ENCODE measurements around the gene VPS39.

DNA sequence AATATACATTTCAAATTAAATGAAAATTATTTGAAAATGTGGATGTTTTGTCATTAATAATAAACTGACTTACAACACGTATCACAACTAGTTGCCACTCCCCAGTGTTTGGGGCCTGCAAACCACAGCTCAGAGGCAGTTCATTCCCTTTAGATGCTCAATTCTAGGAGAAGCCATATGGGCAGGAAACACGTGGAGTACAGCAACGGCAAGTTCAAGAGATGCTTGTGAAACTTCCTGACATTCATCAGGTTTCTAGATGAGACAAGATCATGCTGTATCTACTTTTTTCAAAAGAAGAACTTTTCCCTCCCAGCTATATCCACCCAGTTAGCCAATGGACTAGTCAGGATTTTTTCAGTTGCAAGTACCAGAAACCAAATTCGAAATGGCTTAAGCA lies 96.2 kb downstream of the VPS39 start:
- TF ChIP-seq, protein P1, sequence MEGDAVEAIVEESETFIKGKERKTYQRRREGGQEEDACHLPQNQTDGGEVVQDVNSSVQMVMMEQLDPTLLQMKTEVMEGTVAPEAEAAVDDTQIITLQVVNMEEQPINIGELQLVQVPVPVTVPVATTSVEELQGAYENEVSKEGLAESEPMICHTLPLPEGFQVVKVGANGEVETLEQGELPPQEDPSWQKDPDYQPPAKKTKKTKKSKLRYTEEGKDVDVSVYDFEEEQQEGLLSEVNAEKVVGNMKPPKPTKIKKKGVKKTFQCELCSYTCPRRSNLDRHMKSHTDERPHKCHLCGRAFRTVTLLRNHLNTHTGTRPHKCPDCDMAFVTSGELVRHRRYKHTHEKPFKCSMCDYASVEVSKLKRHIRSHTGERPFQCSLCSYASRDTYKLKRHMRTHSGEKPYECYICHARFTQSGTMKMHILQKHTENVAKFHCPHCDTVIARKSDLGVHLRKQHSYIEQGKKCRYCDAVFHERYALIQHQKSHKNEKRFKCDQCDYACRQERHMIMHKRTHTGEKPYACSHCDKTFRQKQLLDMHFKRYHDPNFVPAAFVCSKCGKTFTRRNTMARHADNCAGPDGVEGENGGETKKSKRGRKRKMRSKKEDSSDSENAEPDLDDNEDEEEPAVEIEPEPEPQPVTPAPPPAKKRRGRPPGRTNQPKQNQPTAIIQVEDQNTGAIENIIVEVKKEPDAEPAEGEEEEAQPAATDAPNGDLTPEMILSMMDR (tag by site-specific recombination; IDR thresholded peaks at IDR 0.05), result no peak
- TF ChIP-seq ZNF292 (tag by site-specific recombination; IDR thresholded peaks at IDR 0.05; ENCODE audit: borderline replicate concordance, low read depth) (no peak), TCF7L2 (IDR thresholded peaks at IDR 0.05; ENCODE audit: borderline replicate concordance, low read depth, low read length) (no peak)
- TF ChIP-seq, protein P2, sequence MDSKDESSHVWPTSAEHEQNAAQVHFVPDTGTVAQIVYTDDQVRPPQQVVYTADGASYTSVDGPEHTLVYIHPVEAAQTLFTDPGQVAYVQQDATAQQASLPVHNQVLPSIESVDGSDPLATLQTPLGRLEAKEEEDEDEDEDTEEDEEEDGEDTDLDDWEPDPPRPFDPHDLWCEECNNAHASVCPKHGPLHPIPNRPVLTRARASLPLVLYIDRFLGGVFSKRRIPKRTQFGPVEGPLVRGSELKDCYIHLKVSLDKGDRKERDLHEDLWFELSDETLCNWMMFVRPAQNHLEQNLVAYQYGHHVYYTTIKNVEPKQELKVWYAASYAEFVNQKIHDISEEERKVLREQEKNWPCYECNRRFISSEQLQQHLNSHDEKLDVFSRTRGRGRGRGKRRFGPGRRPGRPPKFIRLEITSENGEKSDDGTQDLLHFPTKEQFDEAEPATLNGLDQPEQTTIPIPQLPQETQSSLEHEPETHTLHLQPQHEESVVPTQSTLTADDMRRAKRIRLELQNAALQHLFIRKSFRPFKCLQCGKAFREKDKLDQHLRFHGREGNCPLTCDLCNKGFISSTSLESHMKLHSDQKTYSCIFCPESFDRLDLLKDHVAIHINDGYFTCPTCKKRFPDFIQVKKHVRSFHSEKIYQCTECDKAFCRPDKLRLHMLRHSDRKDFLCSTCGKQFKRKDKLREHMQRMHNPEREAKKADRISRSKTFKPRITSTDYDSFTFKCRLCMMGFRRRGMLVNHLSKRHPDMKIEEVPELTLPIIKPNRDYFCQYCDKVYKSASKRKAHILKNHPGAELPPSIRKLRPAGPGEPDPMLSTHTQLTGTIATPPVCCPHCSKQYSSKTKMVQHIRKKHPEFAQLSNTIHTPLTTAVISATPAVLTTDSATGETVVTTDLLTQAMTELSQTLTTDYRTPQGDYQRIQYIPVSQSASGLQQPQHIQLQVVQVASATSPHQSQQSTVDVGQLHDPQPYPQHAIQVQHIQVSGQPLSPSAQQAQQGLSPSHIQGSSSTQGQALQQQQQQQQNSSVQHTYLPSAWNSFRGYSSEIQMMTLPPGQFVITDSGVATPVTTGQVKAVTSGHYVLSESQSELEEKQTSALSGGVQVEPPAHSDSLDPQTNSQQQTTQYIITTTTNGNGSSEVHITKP (tag by site-specific recombination; IDR thresholded peaks at IDR 0.05), result no peak
